GM21576 (cell line): ENCODE measurements around the gene PPL.

Experiments
- ATAC-seq: cut with Tn5 transposase; IDR thresholded peaks from one replicate; pipeline ENCODE4 v1.9.1; 2021; ENCODE audit warnings: mild to moderate bottlenecking, moderate library complexity; ENCODE audit not compliant: unreplicated experiment

Gene PPL

DNA sequence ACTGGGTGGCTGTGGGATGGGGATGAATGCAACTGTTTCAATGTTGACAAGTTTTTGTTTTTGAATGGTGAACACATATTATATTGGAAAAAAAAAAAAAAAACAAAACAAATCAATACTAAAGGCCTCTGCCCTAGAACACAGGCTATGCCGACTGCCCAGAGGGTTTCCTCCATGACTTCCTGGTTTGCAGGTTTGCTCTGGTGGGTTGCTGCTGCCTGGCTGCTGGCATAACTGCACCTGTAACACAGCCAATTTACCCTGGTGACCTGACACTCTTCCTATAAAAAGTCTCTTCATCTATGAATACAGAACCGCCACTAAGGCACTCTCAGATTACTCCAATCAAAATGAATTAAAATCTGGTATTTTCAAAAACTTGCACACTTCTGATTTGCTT lies 100.2 kb downstream of the PPL start:
- no peak for ATAC-seq

DNA sequence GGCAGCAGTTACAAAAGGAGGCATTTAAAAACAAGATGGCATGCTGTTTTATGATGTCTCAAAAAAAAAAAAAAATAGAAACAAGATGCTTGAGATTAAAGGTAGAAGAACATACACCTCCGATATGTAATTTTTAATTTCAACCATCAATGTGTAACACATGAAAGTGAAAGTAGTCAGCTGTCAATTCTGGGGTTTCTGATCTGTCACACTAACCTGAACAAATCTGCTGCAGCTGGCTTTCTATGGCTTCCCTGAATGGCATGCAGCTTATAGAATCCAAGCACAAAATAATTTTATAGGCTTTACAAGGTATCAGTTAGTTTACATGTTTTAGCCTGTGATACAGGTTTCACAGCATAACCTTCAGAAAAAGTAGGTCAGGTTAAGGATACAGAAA lies 103.4 kb downstream of the PPL start:
- no peak for ATAC-seq

DNA sequence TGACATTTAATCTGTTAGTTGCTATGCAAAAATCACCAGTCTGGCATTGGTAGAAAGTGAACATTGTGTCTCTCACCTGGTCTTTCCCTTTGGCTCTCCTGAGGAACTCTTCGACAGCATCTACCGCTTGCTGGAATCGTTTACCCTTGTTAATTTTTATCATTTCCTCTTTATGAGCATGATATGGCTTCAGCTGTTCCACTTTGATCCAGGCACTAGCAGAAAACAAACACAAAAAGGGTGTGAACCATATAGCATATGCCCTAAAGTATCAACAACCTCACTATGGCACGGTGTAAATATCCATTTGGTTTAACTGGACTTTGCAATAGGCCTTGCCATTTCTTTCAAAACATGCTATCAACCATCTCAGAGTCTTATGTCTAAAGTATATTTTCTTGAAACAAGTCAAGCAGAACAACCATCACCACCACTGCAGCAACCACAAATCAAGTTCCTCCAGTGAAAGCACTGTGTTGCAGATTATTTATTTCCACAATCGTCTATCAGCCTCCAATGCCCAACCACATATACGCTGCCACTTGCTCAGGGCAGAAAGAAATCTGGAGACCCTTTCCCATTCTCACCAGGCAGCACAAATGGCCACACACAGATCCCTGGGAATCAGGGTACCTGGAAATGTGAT lies 104.1 kb downstream of the PPL start:
- no peak for ATAC-seq
